OCI-LY1 (cell line): ENCODE results near the gene IGF2BP2.

Experiments used
- CTCF ChIP-seq: fragments of 200-600 bp; sonication (generic), shearing (Covaris generic); IDR thresholded peaks from 2 replicates; pipeline ENCODE4 v1.5.1; 2017; ENCODE audit warnings: mild to moderate bottlenecking, antibody characterized with exemption, low read length, moderate library complexity, mixed read lengths
- EZH2 ChIP-seq: fragments of 200-600 bp; sonication (generic), shearing (Covaris generic); IDR thresholded peaks from 2 replicates; pipeline ENCODE4 v1.8.0; 2017; ENCODE audit warnings: borderline replicate concordance, mixed run types, mild to moderate bottlenecking, antibody characterized with exemption, low read length, moderate library complexity, mixed read lengths

DNA sequence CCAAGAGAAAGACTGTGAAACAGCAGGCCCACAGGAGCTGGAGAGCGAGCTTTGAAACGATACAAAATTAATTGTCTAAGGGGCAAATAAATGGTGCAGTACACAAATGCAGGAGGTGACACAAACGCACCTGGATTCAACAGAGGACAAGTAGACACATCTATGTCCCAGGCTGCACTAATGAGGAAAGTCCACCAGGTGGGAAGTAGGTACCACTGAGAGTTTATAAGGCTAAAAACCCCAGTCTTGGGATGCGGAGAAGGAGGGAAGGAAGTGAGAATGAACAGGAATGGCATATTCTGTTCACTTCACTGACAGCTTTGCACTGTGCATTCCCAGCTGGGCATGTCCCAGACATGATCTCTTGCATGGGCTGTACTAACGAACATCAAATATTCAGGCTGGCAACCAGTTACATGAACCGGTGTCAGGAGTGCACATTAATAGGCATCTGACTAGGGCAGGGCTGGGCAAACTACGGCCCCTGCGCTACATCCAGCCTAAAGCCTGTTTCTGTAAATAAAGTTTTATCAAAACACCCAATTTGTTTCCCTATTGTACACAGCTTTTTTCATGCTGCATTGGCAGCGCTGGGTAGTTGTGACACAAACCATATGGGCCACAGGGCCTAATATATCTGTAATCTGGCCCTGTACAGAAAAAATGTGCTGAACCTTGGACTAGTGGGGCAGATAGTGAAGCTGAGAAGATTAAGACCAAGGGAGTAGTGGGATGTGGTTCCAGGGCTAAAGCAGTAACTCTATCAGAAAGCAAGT is 107.0 kb downstream of the IGF2BP2 start:
- no peak for TF ChIP-seq CTCF
- no peak for TF ChIP-seq EZH2
